ENCODE data around the gene GTF2F2. TPM values are rescaled to one million over a fixed set of nuclear protein-coding genes. Genes with fewer than 3 reads are reported as not detected.

The GTF2F2 gene
- total RNA-seq, 1 experiment from 2014 or later = 37.8 TPM

DNA sequence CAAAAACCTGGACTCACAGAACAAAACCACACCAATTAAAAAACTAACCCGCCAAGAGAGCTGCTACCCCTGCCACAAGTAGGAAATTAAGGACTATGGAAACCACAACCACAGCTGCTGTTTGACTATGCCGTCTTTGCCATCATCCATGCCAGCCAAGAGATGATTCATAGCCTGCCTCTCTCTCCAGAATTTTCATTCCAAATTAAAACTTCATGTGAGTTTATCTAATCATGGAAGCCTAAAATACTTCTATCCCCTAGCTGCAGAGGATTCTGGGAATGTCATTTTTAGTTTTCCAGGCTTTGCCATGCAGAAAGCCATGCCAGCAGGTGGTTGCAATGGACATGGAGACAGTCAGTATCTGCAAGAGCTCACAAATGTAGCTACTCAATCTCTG is 27.6 kb upstream of the GTF2F2 start:
- Histone ChIP-seq H3K27me3 (replicated peaks; ENCODE audit: insufficient read depth, low read depth, low read length, poor library complexity) (no peaks in the 10 kb centered on the region), H3K36me3 (ENCODE audit: insufficient read depth, low read length, poor library complexity, severe bottlenecking) (no peaks in the 10 kb centered on the region), H3K4me1 (ENCODE audit: insufficient read depth, low read length, poor library complexity, severe bottlenecking) (no peaks in the 10 kb centered on the region), H3K27ac (ENCODE audit: low read depth, low read length, poor library complexity, severe bottlenecking) (no peak overlapping the region), H3K9me3 (ENCODE audit: low read depth, low read length, poor library complexity, severe bottlenecking) (no peaks in the 10 kb centered on the region), H3K4me3 (ENCODE audit: low read depth, low read length, poor library complexity, severe bottlenecking) (no peak overlapping the region)
- ChIA-PET CTCF (no interaction called here), POLR2A (ENCODE audit: low non-redundant PET) (no interaction called here)
- BruUV-seq (replicated peaks) = no TSS peak
- TF ChIP-seq CTCF (conservative IDR thresholded peaks at IDR 0.05; ENCODE audit: low read depth, low read length) (no peak), EZH2 (IDR thresholded peaks at IDR 0.05; ENCODE audit: borderline replicate concordance, low read depth, low read length, poor library complexity, severe bottlenecking) (no peak)
- no peak for DNase-seq (ENCODE audit: low spot score)
- intact Hi-C loops (cut with micrococcal nuclease; ENCODE audit: unreplicated experiment) = no loop called here

- intact Hi-C loops (cut with micrococcal nuclease; ENCODE audit: unreplicated experiment) = no loop called here
- Histone ChIP-seq H3K9me3 (ENCODE audit: low read depth, low read length, poor library complexity, severe bottlenecking) (no peaks in the 10 kb centered on the region), H3K27ac (ENCODE audit: low read depth, low read length, poor library complexity, severe bottlenecking) (no peak overlapping the region), H3K36me3 (ENCODE audit: insufficient read depth, low read length, poor library complexity, severe bottlenecking) (no peaks in the 10 kb centered on the region), H3K4me3 (ENCODE audit: low read depth, low read length, poor library complexity, severe bottlenecking) (no peak overlapping the region), H3K27me3 (replicated peaks; ENCODE audit: insufficient read depth, low read depth, low read length, poor library complexity) (no peaks in the 10 kb centered on the region), H3K4me1 (ENCODE audit: insufficient read depth, low read length, poor library complexity, severe bottlenecking) (no peaks in the 10 kb centered on the region)
- BruUV-seq (replicated peaks) = no TSS peak
- no peak for DNase-seq (ENCODE audit: low spot score)
- ChIA-PET CTCF (no interaction called here), POLR2A (ENCODE audit: low non-redundant PET) (interaction anchor here (0.8 kb wide), 1 partner anchor 1287 kb away, joined by 5 read pairs; no protein-coding TSS in a partner anchor)
- TF ChIP-seq EZH2 (IDR thresholded peaks at IDR 0.05; ENCODE audit: borderline replicate concordance, low read depth, low read length, poor library complexity, severe bottlenecking) = no peak
- TF ChIP-seq CTCF (conservative IDR thresholded peaks at IDR 0.05; ENCODE audit: low read depth, low read length) = no peak
These were observed 19.6 kb upstream of the GTF2F2 start for GRCh38 chr13:45100573-45101262.

DNA sequence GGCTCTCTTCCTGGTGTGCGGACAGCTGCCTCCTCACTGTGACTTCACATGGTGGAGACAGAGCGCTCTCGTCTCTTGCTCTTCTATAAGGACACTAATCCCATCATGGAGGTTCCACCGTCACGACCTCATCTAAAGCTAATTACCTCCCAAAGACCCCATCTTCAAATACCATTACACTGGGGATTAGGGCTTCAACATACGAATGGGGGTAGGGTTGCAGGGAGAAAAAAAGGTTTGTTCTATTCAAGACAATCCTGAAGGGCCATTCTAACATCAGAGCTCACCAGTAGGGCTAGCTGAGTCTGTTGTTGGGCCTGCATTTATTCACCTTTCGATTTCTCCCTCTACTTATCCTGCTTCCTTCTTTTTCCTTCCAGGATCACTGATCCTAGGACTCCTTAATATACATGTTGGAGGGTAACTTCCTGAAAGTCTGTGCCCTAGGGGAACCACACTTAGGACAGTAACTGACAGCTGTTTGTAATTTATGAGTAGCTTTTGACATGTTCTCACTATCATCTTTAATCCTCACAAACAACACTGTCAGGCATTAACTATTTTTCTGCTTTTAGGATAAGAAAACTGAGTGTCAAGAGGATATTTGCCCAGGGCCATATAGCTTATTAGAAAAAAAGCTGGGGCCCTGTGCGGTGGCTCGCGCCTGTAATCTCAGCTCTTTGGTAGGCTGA is 18.8 kb upstream of the GTF2F2 start:
- intact Hi-C loops (cut with micrococcal nuclease; ENCODE audit: unreplicated experiment) = no loop called here
- TF ChIP-seq EZH2 (IDR thresholded peaks at IDR 0.05; ENCODE audit: borderline replicate concordance, low read depth, low read length, poor library complexity, severe bottlenecking) (no peak), CTCF (conservative IDR thresholded peaks at IDR 0.05; ENCODE audit: low read depth, low read length) (no peak)
- no peaks in the 10 kb centered on the region for H3K4me1 ChIP-seq (ENCODE audit: insufficient read depth, low read length, poor library complexity, severe bottlenecking)
- H3K9me3 ChIP-seq (ENCODE audit: low read depth, low read length, poor library complexity, severe bottlenecking) = no peaks in the 10 kb centered on the region
- no peaks in the 10 kb centered on the region for H3K27me3 ChIP-seq (replicated peaks; ENCODE audit: insufficient read depth, low read depth, low read length, poor library complexity)
- H3K36me3 ChIP-seq (ENCODE audit: insufficient read depth, low read length, poor library complexity, severe bottlenecking) = no peaks in the 10 kb centered on the region
- POLR2A ChIA-PET (ENCODE audit: low non-redundant PET) = interaction anchor here (0.8 kb wide), 1 partner anchor 1286 kb away, joined by 5 read pairs; no protein-coding TSS in a partner anchor
- no peak overlapping the region for H3K4me3 ChIP-seq (ENCODE audit: low read depth, low read length, poor library complexity, severe bottlenecking)
- CTCF ChIA-PET = no interaction called here
- DNase-seq (ENCODE audit: low spot score) = no peak
- no TSS peak for BruUV-seq (replicated peaks)
- no peak overlapping the region for H3K27ac ChIP-seq (ENCODE audit: low read depth, low read length, poor library complexity, severe bottlenecking)
